B cell (primary cell): ENCODE results near the gene KIF26B. TPM values are rescaled to one million over a fixed set of nuclear protein-coding genes. Genes with fewer than 3 reads are reported as not detected.

Experiments
- ATAC-seq: fragments of 200-7000 bp; cut with Tn5 transposase; one replicate; pipeline ENCODE4 v1.10.0; 2021; ENCODE audit warnings: low read depth, mild to moderate bottlenecking, moderate number of reproducible peaks, moderate library complexity
- CTCF ChIA-PET: fragments of 350-600 bp; sonication (Branson Sonifier 250); formaldehyde crosslinking; loops from one replicate; lab custom pipeline; 2021; ENCODE audit warnings: antibody characterized with exemption, inconsistent platforms; lab: Charles Lee
- POLR2A ChIA-PET: fragments of 350-600 bp; sonication (Branson Sonifier 250); formaldehyde crosslinking; loops from one replicate; lab custom pipeline; 2021; ENCODE audit warnings: antibody characterized with exemption; lab: Charles Lee
- DNase-seq: peaks from one replicate; pipeline ENCODE4 v3.0.0; 2013
- H2AFZ ChIP-seq: 2 replicates; pipeline ENCODE4 v1.6.1; 2012; ENCODE audit warnings: mild to moderate bottlenecking, low read depth, low read length; ENCODE audit not compliant: insufficient read depth, poor library complexity, severe bottlenecking
- H3K27ac ChIP-seq, 2 donors: 1 replicate in 1 of 2; 2 replicates in 1 of 2; pipeline ENCODE4 v1.5.1; 2012 to 2013; ENCODE audit warnings: low read length in 2 of 2, mild to moderate bottlenecking in 2 of 2, moderate library complexity in 1 of 2
- H3K27me3 ChIP-seq, 4 experiments: fragments of 200-600 bp in 1 of 4; sonication (generic) in 1 of 4; replicated peaks in 1 of 4; 1 replicate in 2 of 4; 2 replicates in 2 of 4; pipeline versions ENCODE4 v1.6.1 to v1.7.0; 2013 to 2016; ENCODE audit warnings: low read length in 3 of 4, mild to moderate bottlenecking in 2 of 4, mixed read lengths in 1 of 4, moderate library complexity in 1 of 4; ENCODE audit not compliant: insufficient read depth in 4 of 4, control insufficient read depth in 3 of 4; ENCODE audit errors: control extremely low read depth in 1 of 4
- H3K36me3 ChIP-seq, 2 experiments: replicated peaks in 1 of 2; 1 replicate in 1 of 2; 2 replicates in 1 of 2; pipeline versions ENCODE4 v1.6.1 to v1.7.1; 2013; ENCODE audit warnings: low read length in 1 of 2; ENCODE audit not compliant: insufficient read depth in 2 of 2, control insufficient read depth in 1 of 2; ENCODE audit errors: control extremely low read depth in 1 of 2, extremely low read depth in 1 of 2
- H3K4me1 ChIP-seq, 2 donors: fragments of 200-600 bp in 1 of 2; sonication (generic) in 1 of 2; 1 replicate in 1 of 2; 2 replicates in 1 of 2; pipeline versions ENCODE4 v1.5.1 to v1.6.1; 2013 to 2017; ENCODE audit warnings: low read length in 2 of 2; ENCODE audit not compliant: control insufficient read depth in 2 of 2, insufficient read depth in 2 of 2
- H3K4me2 ChIP-seq: replicated peaks from 2 replicates; pipeline ENCODE3; 2012; ENCODE audit warnings: mild to moderate bottlenecking, low read depth, low read length; ENCODE audit not compliant: poor library complexity, severe bottlenecking
- H3K4me3 ChIP-seq, 5 experiments: fragments of 200-600 bp in 1 of 5; sonication (generic) in 1 of 5; 1 replicate in 3 of 5; 2 replicates in 2 of 5; pipeline versions ENCODE4 v1.5.1 to v1.7.0; 2011 to 2016; ENCODE audit warnings: low read length in 4 of 5, mild to moderate bottlenecking in 4 of 5, low read depth in 2 of 5, control low read depth in 1 of 5, moderate library complexity in 1 of 5; ENCODE audit not compliant: insufficient read depth in 1 of 5; ENCODE audit errors: control extremely low read depth in 1 of 5, extremely low read depth in 1 of 5
- H3K79me2 ChIP-seq: fragments of 200-600 bp; sonication (generic); one replicate; pipeline ENCODE4 v1.6.0; 2016; ENCODE audit warnings: low read length; ENCODE audit not compliant: control insufficient read depth, insufficient read depth
- H3K9ac ChIP-seq: fragments of 200-600 bp; sonication (generic); 2 replicates; pipeline ENCODE4 v1.6.1; 2017; ENCODE audit warnings: mild to moderate bottlenecking, low read length, moderate library complexity
- H3K9me3 ChIP-seq, 3 donors: one replicate each; pipeline versions ENCODE4 v1.6.1 to v1.7.1; 2013; ENCODE audit warnings: low read length in 2 of 3; ENCODE audit not compliant: control insufficient read depth in 2 of 3, insufficient read depth in 1 of 3; ENCODE audit errors: control extremely low read depth in 1 of 3
- H4K20me1 ChIP-seq: 2 replicates; pipeline ENCODE4 v1.6.0; 2012; ENCODE audit warnings: mild to moderate bottlenecking, low read length; ENCODE audit not compliant: insufficient read depth, control insufficient read depth, poor library complexity, severe bottlenecking
- H3K27ac Mint-ChIP-seq: one replicate; pipeline ENCODE4 v1.8.0; 2021; ENCODE audit warnings: mixed read lengths
- H3K27me3 Mint-ChIP-seq: one replicate; pipeline ENCODE4 v1.8.0; 2021; ENCODE audit warnings: mixed read lengths
- H3K4me1 Mint-ChIP-seq: one replicate; pipeline ENCODE4 v1.8.0; 2021; ENCODE audit warnings: mixed read lengths
- H3K4me3 Mint-ChIP-seq: one replicate; pipeline ENCODE4 v1.8.0; 2021; ENCODE audit warnings: mixed read lengths
- H3K9me3 Mint-ChIP-seq: one replicate; pipeline ENCODE4 v1.8.0; 2022; ENCODE audit warnings: mixed read lengths; ENCODE audit not compliant: insufficient read depth
- EZH2 ChIP-seq: IDR thresholded peaks from 2 replicates; pipeline ENCODE4 v1.6.1; 2012; ENCODE audit warnings: borderline replicate concordance, low read depth, mild to moderate bottlenecking, moderate library complexity, low read length; ENCODE audit not compliant: insufficient read depth, poor library complexity, severe bottlenecking
- WGBS: methylation state at CpG from one replicate; pipeline ENCODE4 v1.1.5; 2013; ENCODE audit warnings: missing lambda C conversion rate; ENCODE audit not compliant: insufficient coverage; 5-methylcytosine and 5-hydroxymethylcytosine counted together
- intact Hi-C: fragments of 100-400 bp; cut with micrococcal nuclease; formaldehyde crosslinking; loops from one replicate; pipeline ENCODE4 v1.10.0; 2022
- polyA plus RNA-seq: library from polyadenylated mRNA; depleted of rRNA; stranded (reverse); fragments of >200 nt; gene quantifications from 2 replicates; pipeline ENCODE4 v1.2.3, GENCODE V29; 2012
- total RNA-seq, 2 donors: library from RNA; stranded (reverse); fragments of 120-200 nt in 1 of 2; gene quantifications; 1 replicate in 1 of 2; 2 replicates in 1 of 2; pipeline versions ENCODE4 v1.2.3 to v1.2.4, GENCODE V29; 2013 to 2022
- TF ChIP-seq, protein P1 (sequence below): fragments of 200-600 bp; IDR thresholded peaks from one replicate; pipeline ENCODE4 v1.8.0; 2022; ENCODE audit warnings: antibody characterized with exemption, mild to moderate bottlenecking

The KIF26B gene
- total and polyA plus RNA-seq, 2 donors (not counting 1 experiment from before 2014, with no cell fraction given) = 0.62 TPM; not detected in 1

DNA sequence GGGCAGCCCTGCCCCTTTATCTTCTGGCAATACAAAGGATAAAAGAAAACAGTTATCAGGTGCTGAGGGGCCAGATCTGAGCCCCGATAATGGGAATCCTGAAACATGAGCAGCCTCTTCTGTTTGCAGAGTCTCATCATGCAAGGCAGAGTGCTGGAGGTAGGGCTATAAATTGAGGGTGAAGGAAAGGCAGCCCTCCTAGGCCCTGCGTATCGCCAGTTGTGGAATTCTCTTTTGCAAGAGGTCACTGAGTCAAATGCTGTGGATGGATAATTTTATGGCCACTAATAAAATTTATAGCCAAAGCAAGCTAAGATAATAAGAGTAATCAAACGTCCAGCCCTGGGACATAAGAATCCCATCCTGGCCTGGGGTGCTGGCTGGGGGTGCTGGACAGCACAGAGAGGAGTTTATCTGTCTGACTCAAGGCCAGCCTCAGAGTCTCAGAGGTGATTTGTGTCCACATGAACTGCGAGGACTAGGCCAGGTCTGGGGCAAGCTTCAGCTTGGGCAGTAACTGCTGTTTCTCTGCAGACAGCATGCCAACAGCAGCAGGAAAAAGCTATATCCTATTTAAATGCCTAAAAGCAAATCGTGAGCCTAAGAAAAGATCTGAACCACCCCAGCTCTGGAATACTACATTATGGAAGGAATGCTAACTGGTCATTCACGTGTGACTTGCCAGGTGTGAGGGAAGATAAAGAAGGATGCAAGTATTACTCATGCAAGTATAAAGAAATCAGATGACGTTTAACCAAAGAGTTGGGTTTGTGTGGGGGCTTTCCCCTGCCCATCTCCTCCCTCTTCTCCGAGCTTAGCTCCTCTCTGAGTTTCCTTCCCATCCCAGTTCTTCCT, 254.8 kb downstream of the KIF26B start:
- Mint-ChIP-seq H3K27me3 (peaks cover 13% of the 10 kb centered on the region), H3K9me3 (no peaks in the 10 kb centered on the region), H3K4me3 (no peak overlapping the region), H3K4me1 (no peaks in the 10 kb centered on the region), H3K27ac (no peak overlapping the region)
- Histone ChIP-seq H2AFZ (no peak overlapping the region), H3K4me3 (no peak overlapping the region), H3K9ac (no peak overlapping the region), H3K27me3 (no peaks in the 10 kb centered on the region), H3K4me1 (no peaks in the 10 kb centered on the region), H3K27ac (no peak overlapping the region), H3K4me2 (no peak overlapping the region), H4K20me1 (no peaks in the 10 kb centered on the region), H3K79me2 (no peaks in the 10 kb centered on the region), H3K36me3 (no peaks in the 10 kb centered on the region), H3K9me3 (no peaks in the 10 kb centered on the region)
- ATAC-seq (no peak), DNase-seq (no peak)
- CTCF ChIA-PET = no interaction called here
- POLR2A ChIA-PET = no interaction called here
- TF ChIP-seq, protein P1, sequence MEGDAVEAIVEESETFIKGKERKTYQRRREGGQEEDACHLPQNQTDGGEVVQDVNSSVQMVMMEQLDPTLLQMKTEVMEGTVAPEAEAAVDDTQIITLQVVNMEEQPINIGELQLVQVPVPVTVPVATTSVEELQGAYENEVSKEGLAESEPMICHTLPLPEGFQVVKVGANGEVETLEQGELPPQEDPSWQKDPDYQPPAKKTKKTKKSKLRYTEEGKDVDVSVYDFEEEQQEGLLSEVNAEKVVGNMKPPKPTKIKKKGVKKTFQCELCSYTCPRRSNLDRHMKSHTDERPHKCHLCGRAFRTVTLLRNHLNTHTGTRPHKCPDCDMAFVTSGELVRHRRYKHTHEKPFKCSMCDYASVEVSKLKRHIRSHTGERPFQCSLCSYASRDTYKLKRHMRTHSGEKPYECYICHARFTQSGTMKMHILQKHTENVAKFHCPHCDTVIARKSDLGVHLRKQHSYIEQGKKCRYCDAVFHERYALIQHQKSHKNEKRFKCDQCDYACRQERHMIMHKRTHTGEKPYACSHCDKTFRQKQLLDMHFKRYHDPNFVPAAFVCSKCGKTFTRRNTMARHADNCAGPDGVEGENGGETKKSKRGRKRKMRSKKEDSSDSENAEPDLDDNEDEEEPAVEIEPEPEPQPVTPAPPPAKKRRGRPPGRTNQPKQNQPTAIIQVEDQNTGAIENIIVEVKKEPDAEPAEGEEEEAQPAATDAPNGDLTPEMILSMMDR = no peak
- TF ChIP-seq EZH2 = no peak
- intact Hi-C loops = no loop called here
- WGBS = 81% methylated on average over 6 of the region's 9 CpGs

- Histone ChIP-seq H3K4me3 (no peak overlapping the region), H3K4me1 (no peaks in the 10 kb centered on the region), H3K36me3 (no peaks in the 10 kb centered on the region), H3K9me3 (no peaks in the 10 kb centered on the region), H3K27ac (no peak overlapping the region), H2AFZ (no peak overlapping the region), H4K20me1 (no peaks in the 10 kb centered on the region), H3K79me2 (no peaks in the 10 kb centered on the region), H3K27me3 (no peaks in the 10 kb centered on the region), H3K4me2 (no peak overlapping the region), H3K9ac (no peak overlapping the region)
- no peak overlapping the region for H3K4me3 Mint-ChIP-seq
- ATAC-seq = no peak
- TF ChIP-seq, protein P1 = no peak
- TF ChIP-seq EZH2 = no peak
- intact Hi-C loops = no loop called here
- POLR2A ChIA-PET = no interaction called here
- WGBS = 91% methylated on average over 7 of the region's 14 CpGs
- H3K4me1 Mint-ChIP-seq = no peaks in the 10 kb centered on the region
- no peak overlapping the region for H3K27ac Mint-ChIP-seq
- CTCF ChIA-PET = no interaction called here
- peaks cover 10% of the 10 kb centered on the region for H3K27me3 Mint-ChIP-seq
- DNase-seq = no peak
- H3K9me3 Mint-ChIP-seq = no peaks in the 10 kb centered on the region
These were observed 256.7 kb downstream of the KIF26B start for GRCh38 chr1:245411245-245412036.
